Glutamatergic neuron (in vitro differentiated cells): Measurements from ENCODE around the gene LMF1. TPM values are rescaled to one million over a fixed set of nuclear protein-coding genes. Genes with fewer than 3 reads are reported as not detected.

ENCODE experiments used
- DNase-seq: peaks from one replicate; pipeline ENCODE4 v3.0.0; 2022
- H3K27ac Mint-ChIP-seq: one replicate; pipeline ENCODE4 v1.8.0; 2020; ENCODE audit warnings: mild to moderate bottlenecking, mixed read lengths, inconsistent platforms; ENCODE audit not compliant: unreplicated experiment
- H3K27me3 Mint-ChIP-seq: one replicate; pipeline ENCODE4 v1.8.0; 2020; ENCODE audit warnings: mild to moderate bottlenecking, moderate library complexity, mixed read lengths, inconsistent platforms; ENCODE audit not compliant: unreplicated experiment
- H3K36me3 Mint-ChIP-seq: one replicate; pipeline ENCODE4 v1.8.0; 2020; ENCODE audit warnings: mild to moderate bottlenecking, mixed read lengths, inconsistent platforms; ENCODE audit not compliant: unreplicated experiment
- H3K4me1 Mint-ChIP-seq: one replicate; pipeline ENCODE4 v1.8.0; 2020; ENCODE audit warnings: mild to moderate bottlenecking, low read depth, mixed read lengths, inconsistent platforms; ENCODE audit not compliant: unreplicated experiment
- H3K4me3 Mint-ChIP-seq: one replicate; pipeline ENCODE4 v1.8.0; 2020; ENCODE audit warnings: mild to moderate bottlenecking, mixed read lengths, inconsistent platforms; ENCODE audit not compliant: unreplicated experiment
- H3K9me3 Mint-ChIP-seq: one replicate; pipeline ENCODE4 v1.8.0; 2020; ENCODE audit warnings: mild to moderate bottlenecking, moderate library complexity, mixed read lengths, inconsistent platforms; ENCODE audit not compliant: unreplicated experiment
- CTCF ChIP-seq: fragments of 200-600 bp; sonication (generic); IDR thresholded peaks from one replicate; pipeline ENCODE4 v1.5.0; 2021; ENCODE audit not compliant: partially characterized antibody, unreplicated experiment
- total RNA-seq: library from RNA; stranded (reverse); fragmentation: NEBNext Ultra II Directional; extraction: Animal tissue kit (Norgen Biotek cat#: 25700); gene quantifications from one replicate; pipeline ENCODE4 v1.2.1, GENCODE V29; 2021; ENCODE audit not compliant: unreplicated experiment

The LMF1 gene
- total RNA-seq, 1 donor from 2014 or later = 17.4 TPM

- peaks cover 16% of the 10 kb centered on the region for H3K9me3 Mint-ChIP-seq
- no peak for TF ChIP-seq CTCF
- peaks cover 1% of the 10 kb centered on the region for H3K4me1 Mint-ChIP-seq
- DNase-seq = no peak
- peaks cover 14% of the 10 kb centered on the region for H3K27me3 Mint-ChIP-seq
- H3K27ac Mint-ChIP-seq = no peak overlapping the region
- H3K36me3 Mint-ChIP-seq = peaks cover 11% of the 10 kb centered on the region
- no peak overlapping the region for H3K4me3 Mint-ChIP-seq
Measured at GRCh38 chr16:844638-845350, 126.0 kb downstream of the LMF1 start.

- peaks cover 10% of the 10 kb centered on the region for H3K36me3 Mint-ChIP-seq
Measured at GRCh38 chr16:843771-844170, 127.0 kb downstream of the LMF1 start.

GRCh38 chr16:842711-843560 is 127.8 kb downstream of the LMF1 start:
- TF ChIP-seq CTCF = no peak
- Mint-ChIP-seq H3K4me3 (no peak overlapping the region), H3K27ac (no peak overlapping the region), H3K36me3 (peaks cover 13% of the 10 kb centered on the region), H3K9me3 (peaks cover 17% of the 10 kb centered on the region), H3K27me3 (peaks cover 10% of the 10 kb centered on the region), H3K4me1 (peaks cover 1% of the 10 kb centered on the region)
- no peak for DNase-seq

More at GRCh38 chr16:843771-844170, 127.0 kb downstream of the LMF1 start:
- no peak for TF ChIP-seq CTCF
- Mint-ChIP-seq H3K27ac (no peak overlapping the region), H3K4me3 (no peak overlapping the region), H3K9me3 (peaks cover 14% of the 10 kb centered on the region), H3K27me3 (peaks cover 10% of the 10 kb centered on the region), H3K4me1 (peaks cover 1% of the 10 kb centered on the region)
- DNase-seq = no peak

GRCh38 chr16:842061-842476 is 128.7 kb downstream of the LMF1 start:
- H3K27me3 Mint-ChIP-seq = peaks cover 7% of the 10 kb centered on the region
- H3K4me3 Mint-ChIP-seq = no peak overlapping the region
- no peak overlapping the region for H3K27ac Mint-ChIP-seq
- peaks cover 1% of the 10 kb centered on the region for H3K4me1 Mint-ChIP-seq
- peaks cover 17% of the 10 kb centered on the region for H3K9me3 Mint-ChIP-seq
- no peak for TF ChIP-seq CTCF
- H3K36me3 Mint-ChIP-seq = peaks cover 14% of the 10 kb centered on the region
- no peak for DNase-seq
